AG10803 (cell line): ENCODE data around the gene LRFN3.
"Not testable (repeated sequence)": the region's sequence is repeated elsewhere in the genome, so short reads cannot be mapped to it uniquely, and the experiment has no call there.

ENCODE experiments used
- DNase-seq: peaks from one replicate; pipeline ENCODE4 v3.0.0; 2010; ENCODE audit warnings: low read depth
- H3K4me3 ChIP-seq: 2 replicates; pipeline ENCODE4 v1.5.1; 2011; ENCODE audit warnings: mild to moderate bottlenecking, low read length, control low read depth
- CTCF ChIP-seq: conservative IDR thresholded peaks from 2 replicates; pipeline ENCODE4 v1.5.1; 2011; ENCODE audit warnings: mild to moderate bottlenecking, low read length, control low read depth, inconsistent platforms

The LRFN3 gene

GRCh38 chr19:35949131-35949530 lies 13.0 kb downstream of the LRFN3 start:
- TF ChIP-seq CTCF: no peak
- DNase-seq: no peak

GRCh38 chr19:35955881-35956634 lies 19.9 kb downstream of the LRFN3 start:
- TF ChIP-seq CTCF: no peak
- H3K4me3 ChIP-seq: no peak overlapping the region
- no peak for DNase-seq

More at GRCh38 chr19:35949131-35949530, 13.0 kb downstream of the LRFN3 start:
- H3K4me3 ChIP-seq: no peak overlapping the region

GRCh38 chr19:35957411-35957810 lies 21.2 kb downstream of the LRFN3 start:
- H3K4me3 ChIP-seq, DNase-seq: not testable (repeated sequence)

GRCh38 chr19:35958660-35959039 lies 22.5 kb downstream of the LRFN3 start:
- no peak for DNase-seq
- no peak overlapping the region for H3K4me3 ChIP-seq
- TF ChIP-seq CTCF: no peak

- no peak for TF ChIP-seq CTCF
- no peak overlapping the region for H3K4me3 ChIP-seq
- DNase-seq: no peak
These were observed 23.1 kb downstream of the LRFN3 start for GRCh38 chr19:35959040-35959967.

GRCh38 chr19:35959968-35960320 lies 23.8 kb downstream of the LRFN3 start:
- H3K4me3 ChIP-seq: no peak overlapping the region
- TF ChIP-seq CTCF: no peak
- DNase-seq: no peak

GRCh38 chr19:35960432-35960972 lies 24.3 kb downstream of the LRFN3 start:
- no peak overlapping the region for H3K4me3 ChIP-seq
- TF ChIP-seq CTCF: no peak
- DNase-seq: no peak
